Activated T-cell treated with anti-CD3 and anti-CD28 coated beads, Interleukin-2, amount 50 U/mL, for 72 hours (primary cell): Measurements from ENCODE around the gene GPR146. TPM values are rescaled to one million over a fixed set of nuclear protein-coding genes. Genes with fewer than 3 reads are reported as not detected.

Experiments used
- ATAC-seq, 2 donors: fragments of 150-1000 bp; cut with Tn5 transposase; replicated peaks in 1 of 2; 2 replicates each; pipeline ENCODE4 v1.10.0; 2021; ENCODE audit warnings: moderate library complexity in 2 of 2, mild to moderate bottlenecking in 1 of 2
- DNase-seq, 2 donors: peaks; one replicate each; pipeline ENCODE4 v3.0.0; 2021 to 2022; ENCODE audit warnings: mixed read lengths in 1 of 2
- H3K27ac Mint-ChIP-seq: one replicate; pipeline ENCODE4 v1.8.0; 2022; ENCODE audit warnings: mild to moderate bottlenecking, moderate library complexity, mixed read lengths
- H3K27me3 Mint-ChIP-seq: one replicate; pipeline ENCODE4 v1.8.0; 2022; ENCODE audit warnings: low read depth, mixed read lengths
- H3K36me3 Mint-ChIP-seq, 2 donors: one replicate each; pipeline ENCODE4 v1.8.0; 2022; ENCODE audit warnings: mixed read lengths in 2 of 2, mild to moderate bottlenecking in 1 of 2; ENCODE audit not compliant: insufficient read depth in 2 of 2
- H3K4me1 Mint-ChIP-seq: one replicate; pipeline ENCODE4 v1.8.0; 2022; ENCODE audit warnings: low read depth, mixed read lengths
- H3K4me3 Mint-ChIP-seq, 2 donors: one replicate each; pipeline ENCODE4 v1.8.0; 2022; ENCODE audit warnings: mild to moderate bottlenecking in 2 of 2, mixed read lengths in 2 of 2, moderate library complexity in 2 of 2
- H3K9me3 Mint-ChIP-seq, 2 donors: one replicate each; pipeline ENCODE4 v1.8.0; 2022; ENCODE audit warnings: mixed read lengths in 2 of 2
- total RNA-seq, 2 donors: library from RNA; stranded (reverse); gene quantifications; one replicate each; pipeline ENCODE4 v1.2.3, GENCODE V29; 2022

The GPR146 gene
- total RNA-seq, 2 donors from 2014 or later = 0.91 to 2.7 TPM

DNA sequence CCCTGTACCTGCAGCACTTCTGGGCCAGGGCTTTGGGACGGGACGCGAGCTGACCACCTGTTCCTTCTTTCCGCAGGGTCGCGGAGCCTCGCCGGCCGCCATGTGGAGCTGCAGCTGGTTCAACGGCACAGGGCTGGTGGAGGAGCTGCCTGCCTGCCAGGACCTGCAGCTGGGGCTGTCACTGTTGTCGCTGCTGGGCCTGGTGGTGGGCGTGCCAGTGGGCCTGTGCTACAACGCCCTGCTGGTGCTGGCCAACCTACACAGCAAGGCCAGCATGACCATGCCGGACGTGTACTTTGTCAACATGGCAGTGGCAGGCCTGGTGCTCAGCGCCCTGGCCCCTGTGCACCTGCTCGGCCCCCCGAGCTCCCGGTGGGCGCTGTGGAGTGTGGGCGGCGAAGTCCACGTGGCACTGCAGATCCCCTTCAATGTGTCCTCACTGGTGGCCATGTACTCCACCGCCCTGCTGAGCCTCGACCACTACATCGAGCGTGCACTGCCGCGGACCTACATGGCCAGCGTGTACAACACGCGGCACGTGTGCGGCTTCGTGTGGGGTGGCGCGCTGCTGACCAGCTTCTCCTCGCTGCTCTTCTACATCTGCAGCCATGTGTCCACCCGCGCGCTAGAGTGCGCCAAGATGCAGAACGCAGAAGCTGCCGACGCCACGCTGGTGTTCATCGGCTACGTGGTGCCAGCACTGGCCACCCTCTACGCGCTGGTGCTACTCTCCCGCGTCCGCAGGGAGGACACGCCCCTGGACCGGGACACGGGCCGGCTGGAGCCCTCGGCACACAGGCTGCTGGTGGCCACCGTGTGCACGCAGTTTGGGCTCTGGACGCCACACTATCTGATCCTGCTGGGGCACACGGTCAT, 13.3 kb downstream of the GPR146 start:
- H3K9me3 Mint-ChIP-seq = no peaks in the 10 kb centered on the region

DNA sequence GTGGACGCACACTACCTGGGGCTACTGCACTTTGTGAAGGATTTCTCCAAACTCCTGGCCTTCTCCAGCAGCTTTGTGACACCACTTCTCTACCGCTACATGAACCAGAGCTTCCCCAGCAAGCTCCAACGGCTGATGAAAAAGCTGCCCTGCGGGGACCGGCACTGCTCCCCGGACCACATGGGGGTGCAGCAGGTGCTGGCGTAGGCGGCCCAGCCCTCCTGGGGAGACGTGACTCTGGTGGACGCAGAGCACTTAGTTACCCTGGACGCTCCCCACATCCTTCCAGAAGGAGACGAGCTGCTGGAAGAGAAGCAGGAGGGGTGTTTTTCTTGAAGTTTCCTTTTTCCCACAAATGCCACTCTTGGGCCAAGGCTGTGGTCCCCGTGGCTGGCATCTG, 14.0 kb downstream of the GPR146 start:
- no peaks in the 10 kb centered on the region for H3K9me3 Mint-ChIP-seq
- H3K27ac Mint-ChIP-seq = no peak overlapping the region

More for the DNA sequence above, 13.3 kb downstream of the GPR146 start:
- no peak overlapping the region for H3K4me3 Mint-ChIP-seq
- no peaks in the 10 kb centered on the region for H3K27me3 Mint-ChIP-seq
- H3K4me1 Mint-ChIP-seq = peaks cover 18% of the 10 kb centered on the region
- no peaks in the 10 kb centered on the region for H3K36me3 Mint-ChIP-seq
- H3K27ac Mint-ChIP-seq = no peak overlapping the region
- no peak for DNase-seq
- ATAC-seq = no peak

DNA sequence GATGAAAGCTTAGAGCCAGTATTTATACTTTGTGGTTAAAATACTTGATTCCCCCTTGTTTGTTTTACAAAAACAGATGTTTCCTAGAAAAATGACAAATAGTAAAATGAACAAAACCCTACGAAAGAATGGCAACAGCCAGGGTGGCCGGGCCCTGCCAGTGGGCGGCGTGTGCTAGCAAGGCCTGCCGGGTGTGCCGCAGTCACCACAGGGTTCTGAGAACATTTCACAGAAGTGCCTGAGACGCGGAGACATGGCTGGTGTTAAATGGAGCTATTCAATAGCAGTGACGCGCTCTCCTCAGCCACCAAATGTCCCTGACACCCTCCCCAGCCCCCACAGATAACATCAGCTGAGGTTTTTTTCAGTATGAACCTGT, 14.5 kb downstream of the GPR146 start:
- DNase-seq = peak in 1 of 2 donors; percentile 21
- H3K27ac Mint-ChIP-seq = no peak overlapping the region
- H3K27me3 Mint-ChIP-seq = no peaks in the 10 kb centered on the region
- no peaks in the 10 kb centered on the region for H3K36me3 Mint-ChIP-seq
- no peak overlapping the region for H3K4me3 Mint-ChIP-seq
- H3K4me1 Mint-ChIP-seq = peaks cover 18% of the 10 kb centered on the region
- ATAC-seq = peak; percentile 31 to 49
- H3K9me3 Mint-ChIP-seq = no peaks in the 10 kb centered on the region

More for the DNA sequence above, 14.0 kb downstream of the GPR146 start:
- DNase-seq (no peak), ATAC-seq (no peak)
- no peaks in the 10 kb centered on the region for H3K36me3 Mint-ChIP-seq
- H3K27me3 Mint-ChIP-seq = no peaks in the 10 kb centered on the region
- peaks cover 18% of the 10 kb centered on the region for H3K4me1 Mint-ChIP-seq
- H3K4me3 Mint-ChIP-seq = no peak overlapping the region

- Mint-ChIP-seq H3K4me3 (no peak overlapping the region), H3K9me3 (no peaks in the 10 kb centered on the region), H3K27ac (no peak overlapping the region), H3K36me3 (no peaks in the 10 kb centered on the region), H3K4me1 (peaks cover 13% of the 10 kb centered on the region), H3K27me3 (no peaks in the 10 kb centered on the region)
- ATAC-seq (peak; percentile 48 to 74), DNase-seq (peak in 1 of 2 donors; percentile 22)
Observed at GRCh38 chr7:1059200-1060091, 15.1 kb downstream of the GPR146 start.

DNA sequence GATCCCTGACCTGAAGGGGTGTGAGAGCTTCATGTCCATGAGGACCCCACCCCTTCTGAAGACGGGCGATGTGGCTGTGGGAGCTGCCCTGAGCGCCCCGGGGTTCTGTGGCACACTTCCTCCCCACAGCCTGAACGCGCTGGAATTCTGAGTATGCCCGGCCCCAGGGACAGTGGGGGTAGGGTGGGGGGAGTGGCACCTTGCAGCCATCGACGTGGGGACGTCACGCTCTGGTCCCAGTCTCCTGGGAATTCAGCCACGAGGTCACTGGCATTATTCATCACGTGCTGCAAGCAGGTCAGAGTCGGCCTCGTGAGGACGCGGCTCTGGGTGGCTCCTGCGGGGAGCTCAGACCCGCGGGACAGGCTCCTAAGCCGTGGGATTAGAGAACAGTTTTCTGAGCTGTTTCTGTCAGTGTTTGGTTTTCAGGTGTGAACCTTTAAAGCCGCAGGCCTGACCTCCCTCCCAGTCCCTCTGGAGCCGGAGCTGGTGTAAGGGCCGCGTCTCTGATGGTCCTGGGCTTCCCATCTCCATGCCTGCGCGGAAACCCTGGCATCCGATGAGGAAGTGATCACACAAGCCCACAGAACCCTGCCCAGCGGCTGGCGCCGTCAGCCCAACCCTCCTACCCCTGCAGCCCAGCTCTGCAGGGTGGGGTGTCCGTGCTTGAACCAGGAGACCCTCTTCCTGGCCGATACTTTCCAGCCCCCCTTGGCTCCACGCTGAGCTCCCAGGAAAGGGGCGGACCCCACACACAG, 16.1 kb downstream of the GPR146 start:
- H3K36me3 Mint-ChIP-seq = no peaks in the 10 kb centered on the region
- ATAC-seq (no peak), DNase-seq (no peak)
- no peaks in the 10 kb centered on the region for H3K27me3 Mint-ChIP-seq
- H3K4me1 Mint-ChIP-seq = peaks cover 7% of the 10 kb centered on the region
- H3K9me3 Mint-ChIP-seq = no peaks in the 10 kb centered on the region
- H3K4me3 Mint-ChIP-seq = no peak overlapping the region
- H3K27ac Mint-ChIP-seq = no peak overlapping the region

- ATAC-seq (no peak), DNase-seq (no peak)
- Mint-ChIP-seq H3K36me3 (no peaks in the 10 kb centered on the region), H3K4me3 (no peak overlapping the region), H3K27ac (no peak overlapping the region), H3K4me1 (peaks cover 8% of the 10 kb centered on the region), H3K9me3 (no peaks in the 10 kb centered on the region), H3K27me3 (no peaks in the 10 kb centered on the region)
Observed at GRCh38 chr7:1061180-1061579, 16.8 kb downstream of the GPR146 start.

GRCh38 chr7:1062296-1063294, 18.2 kb downstream of the GPR146 start:
- Mint-ChIP-seq H3K4me3 (no peak overlapping the region), H3K27ac (no peak overlapping the region)

GRCh38 chr7:1063361-1063760, 19.0 kb downstream of the GPR146 start:
- H3K9me3 Mint-ChIP-seq = no peaks in the 10 kb centered on the region
- no peak overlapping the region for H3K27ac Mint-ChIP-seq

More at GRCh38 chr7:1062296-1063294, 18.2 kb downstream of the GPR146 start:
- Mint-ChIP-seq H3K36me3 (no peaks in the 10 kb centered on the region), H3K4me1 (peaks cover 8% of the 10 kb centered on the region), H3K9me3 (no peaks in the 10 kb centered on the region), H3K27me3 (no peaks in the 10 kb centered on the region)
- ATAC-seq (no peak), DNase-seq (no peak)

DNA sequence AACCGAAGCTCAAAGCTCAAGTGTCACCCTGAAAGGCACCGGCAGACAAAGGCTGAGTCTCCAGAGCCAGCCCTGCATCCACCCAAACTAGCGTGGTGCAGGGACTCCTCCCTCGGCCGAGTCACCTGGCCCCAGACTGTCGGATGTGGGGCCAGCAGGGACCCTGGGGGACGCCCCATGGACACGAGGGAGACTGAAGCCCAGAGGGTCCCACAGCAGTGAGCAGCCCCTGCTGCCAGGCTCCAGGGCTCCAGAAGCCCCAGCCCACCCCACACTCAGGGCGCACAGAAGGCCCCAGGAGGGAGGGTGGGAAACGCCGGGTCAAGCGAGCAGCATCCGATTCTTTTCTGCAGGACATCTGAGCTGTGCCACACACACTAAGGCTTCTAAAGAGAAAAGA, 20.2 kb downstream of the GPR146 start:
- Mint-ChIP-seq H3K36me3 (no peaks in the 10 kb centered on the region), H3K4me1 (peaks cover 8% of the 10 kb centered on the region), H3K9me3 (no peaks in the 10 kb centered on the region), H3K4me3 (no peak overlapping the region), H3K27ac (no peak overlapping the region), H3K27me3 (no peaks in the 10 kb centered on the region)
- DNase-seq (no peak), ATAC-seq (no peak)

More at GRCh38 chr7:1063361-1063760, 19.0 kb downstream of the GPR146 start:
- H3K4me3 Mint-ChIP-seq = no peak overlapping the region
- H3K27me3 Mint-ChIP-seq = no peaks in the 10 kb centered on the region
- H3K4me1 Mint-ChIP-seq = peaks cover 8% of the 10 kb centered on the region
- no peaks in the 10 kb centered on the region for H3K36me3 Mint-ChIP-seq
- ATAC-seq (no peak), DNase-seq (no peak)

DNA sequence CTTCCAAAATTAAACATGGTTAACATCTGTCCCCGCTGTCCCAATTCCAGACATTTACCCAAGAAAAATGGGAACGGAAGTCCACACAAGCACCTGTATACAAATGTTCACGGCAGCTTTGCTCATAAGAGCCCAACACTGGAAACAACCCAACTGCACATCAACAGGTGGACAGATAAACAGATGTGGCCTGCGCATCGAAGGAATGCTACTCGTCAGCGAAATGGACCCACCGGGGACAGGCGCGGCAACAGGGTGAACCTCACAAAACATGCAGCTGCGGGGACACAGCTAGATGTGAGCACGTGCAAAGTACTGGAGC, 20.9 kb downstream of the GPR146 start:
- H3K9me3 Mint-ChIP-seq = no peaks in the 10 kb centered on the region
- H3K27me3 Mint-ChIP-seq = no peaks in the 10 kb centered on the region
- H3K36me3 Mint-ChIP-seq = no peaks in the 10 kb centered on the region
- no peak for ATAC-seq
- peak overlapping the region; percentile 27 to 46 for H3K4me3 Mint-ChIP-seq
- no peak overlapping the region for H3K27ac Mint-ChIP-seq
- no peak for DNase-seq
- peaks cover 8% of the 10 kb centered on the region for H3K4me1 Mint-ChIP-seq

- peaks cover 0 to 2% of the 10 kb centered on the region in 2 donors for H3K36me3 Mint-ChIP-seq
- H3K27ac Mint-ChIP-seq = no peak overlapping the region
- peak; percentile 85 for DNase-seq
- H3K9me3 Mint-ChIP-seq = peaks cover 2 to 4% of the 10 kb centered on the region in 2 donors
- H3K4me3 Mint-ChIP-seq = peak overlapping the region; percentile 46 to 55
- H3K4me1 Mint-ChIP-seq = peaks cover 8% of the 10 kb centered on the region
- no peaks in the 10 kb centered on the region for H3K27me3 Mint-ChIP-seq
- ATAC-seq = peak; percentile 95 to 98
Observed at GRCh38 chr7:1065585-1066241, 21.4 kb downstream of the GPR146 start.
